Measurements from ENCODE around the gene EN1. TPM values are rescaled to one million over a fixed set of nuclear protein-coding genes. Genes with fewer than 3 reads are reported as not detected.

Gene EN1
- total RNA-seq, 1 donor from 2014 or later: not detected

DNA sequence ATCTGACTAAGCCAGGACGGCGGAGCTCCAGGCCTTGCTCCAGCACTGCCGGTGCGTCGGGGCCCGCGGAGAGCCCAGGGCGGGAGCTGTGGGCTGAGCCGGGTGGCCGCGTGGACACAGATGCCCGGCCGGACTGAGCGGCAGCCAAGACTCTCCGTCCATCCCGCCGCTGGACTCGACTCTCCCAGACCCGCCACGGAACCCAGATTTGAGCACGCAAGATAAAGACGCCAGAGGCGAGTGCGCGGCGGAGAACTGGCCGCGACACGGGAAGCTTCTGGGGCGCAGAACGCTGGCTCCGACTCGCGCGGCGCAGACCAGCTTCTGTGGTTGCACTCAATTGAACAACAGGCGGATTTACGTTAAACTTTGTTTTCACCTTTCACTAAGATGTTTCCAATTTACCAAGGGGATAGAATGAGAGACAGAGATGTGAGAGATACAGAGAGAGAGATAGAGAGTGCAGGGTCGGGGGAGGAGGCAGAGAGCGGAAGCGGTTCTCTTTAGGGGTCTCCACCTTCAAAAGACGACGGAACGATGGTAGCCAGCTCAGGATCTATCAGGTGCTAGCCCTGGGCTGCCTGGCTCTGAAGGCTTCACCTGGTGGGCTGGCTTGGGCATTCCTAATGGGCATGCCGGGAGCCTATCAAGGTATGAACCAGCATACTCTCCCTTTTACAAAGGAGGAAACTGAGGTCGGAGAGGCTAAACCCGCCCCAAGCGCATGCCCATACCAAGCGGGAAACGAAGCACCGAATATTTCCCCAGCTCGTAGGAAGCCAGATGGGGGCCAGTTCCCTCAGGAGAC is 10.4 kb upstream of the EN1 start:
- ATAC-seq (ENCODE audit: poor library complexity): no peak
- intact Hi-C loops (cut with DNase I): loop anchor here (5.0 kb wide), 1 partner anchor 811 kb away; no protein-coding TSS in a partner anchor
- DNase-seq: no peak

DNA sequence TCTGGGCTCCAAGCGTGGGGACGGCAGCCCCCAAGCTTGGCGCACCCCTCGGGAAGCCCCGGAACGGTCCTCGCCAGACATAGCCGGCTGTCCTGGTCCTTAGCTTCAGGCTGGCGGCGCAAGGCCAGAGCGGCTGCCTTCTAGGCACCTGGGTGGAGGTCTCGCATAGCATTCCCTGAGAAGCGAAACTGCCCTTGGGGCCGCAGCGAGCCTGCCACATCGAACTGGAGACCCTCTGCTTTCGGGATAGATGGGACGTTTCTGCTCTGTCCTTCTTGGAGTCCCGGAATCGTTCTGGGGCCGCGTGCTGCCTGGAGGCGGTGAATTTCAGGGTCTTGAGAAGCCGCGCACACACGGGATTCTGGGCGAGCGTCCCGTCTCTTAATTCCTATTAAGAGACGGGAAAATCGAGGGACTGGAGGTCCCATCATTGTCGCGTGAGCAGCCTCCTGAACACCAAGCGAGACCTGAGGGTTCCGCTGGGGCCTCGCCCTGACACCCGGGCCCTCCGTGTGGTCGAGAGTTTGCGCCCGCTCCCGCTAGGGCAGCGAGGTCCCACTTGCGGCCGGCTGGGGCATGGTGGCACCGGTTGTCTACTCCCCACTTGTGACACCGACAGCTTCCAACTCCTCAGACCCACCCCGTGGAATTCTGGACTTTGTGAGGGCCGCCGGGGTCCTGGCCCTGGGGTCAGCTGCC is 9.7 kb upstream of the EN1 start:
- DNase-seq: no peak
- no peak for ATAC-seq (ENCODE audit: poor library complexity)
- intact Hi-C loops (cut with DNase I): loop anchor here (5.0 kb wide), 1 partner anchor 810 kb away; no protein-coding TSS in a partner anchor

- intact Hi-C loops (cut with DNase I): loop anchor here (5.0 kb wide), 1 partner anchor 809 kb away; no protein-coding TSS in a partner anchor
- DNase-seq (no peak), ATAC-seq (ENCODE audit: poor library complexity) (no peak)
Measured at GRCh38 chr2:118856330-118856977, 9.0 kb upstream of the EN1 start.

DNA sequence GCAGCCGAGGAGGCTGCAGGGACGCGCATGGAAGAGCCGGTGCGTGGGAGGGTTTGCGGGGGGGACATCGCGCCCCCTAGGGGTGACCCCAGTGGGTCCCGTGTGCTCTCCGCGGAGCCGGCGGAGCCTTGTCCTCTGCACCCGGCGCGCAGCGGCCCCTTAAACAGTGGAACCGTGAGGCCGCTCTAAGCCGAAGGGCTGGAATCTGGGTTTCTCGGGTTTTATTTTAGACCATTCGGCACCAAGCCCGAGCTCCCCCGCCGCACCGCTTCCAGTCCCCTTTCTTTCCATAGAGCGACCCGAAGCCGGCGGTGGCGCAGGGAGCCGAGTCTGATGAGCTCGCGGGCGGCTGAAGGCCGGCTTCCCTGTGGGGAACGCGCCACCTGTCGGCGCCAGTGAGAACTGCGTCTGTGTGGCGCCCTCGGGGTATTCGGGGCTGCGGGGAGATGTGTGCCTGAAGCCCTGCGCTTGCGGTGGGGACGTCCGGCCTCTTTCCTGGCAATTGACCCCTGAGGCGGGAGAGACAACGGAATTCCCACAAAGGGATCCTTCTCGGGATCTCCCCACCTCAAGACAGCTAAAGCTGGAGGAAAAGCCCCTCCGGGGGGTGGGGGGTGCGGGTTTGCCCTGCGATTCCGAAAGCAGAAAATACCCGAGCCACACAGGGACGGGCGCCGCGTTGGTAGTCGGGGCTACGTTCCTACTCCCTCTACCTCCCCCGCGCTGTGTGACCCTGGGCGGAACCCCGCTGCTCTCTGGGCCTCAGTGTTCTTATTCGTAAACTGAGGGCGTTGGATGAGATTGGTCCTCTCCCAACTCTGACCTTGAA is 8.2 kb upstream of the EN1 start:
- DNase-seq (peak; percentile 86), ATAC-seq (ENCODE audit: poor library complexity) (peak; percentile 96)
- intact Hi-C loops (cut with DNase I): loop anchor here (5.0 kb wide), 1 partner anchor 808 kb away; no protein-coding TSS in a partner anchor

DNA sequence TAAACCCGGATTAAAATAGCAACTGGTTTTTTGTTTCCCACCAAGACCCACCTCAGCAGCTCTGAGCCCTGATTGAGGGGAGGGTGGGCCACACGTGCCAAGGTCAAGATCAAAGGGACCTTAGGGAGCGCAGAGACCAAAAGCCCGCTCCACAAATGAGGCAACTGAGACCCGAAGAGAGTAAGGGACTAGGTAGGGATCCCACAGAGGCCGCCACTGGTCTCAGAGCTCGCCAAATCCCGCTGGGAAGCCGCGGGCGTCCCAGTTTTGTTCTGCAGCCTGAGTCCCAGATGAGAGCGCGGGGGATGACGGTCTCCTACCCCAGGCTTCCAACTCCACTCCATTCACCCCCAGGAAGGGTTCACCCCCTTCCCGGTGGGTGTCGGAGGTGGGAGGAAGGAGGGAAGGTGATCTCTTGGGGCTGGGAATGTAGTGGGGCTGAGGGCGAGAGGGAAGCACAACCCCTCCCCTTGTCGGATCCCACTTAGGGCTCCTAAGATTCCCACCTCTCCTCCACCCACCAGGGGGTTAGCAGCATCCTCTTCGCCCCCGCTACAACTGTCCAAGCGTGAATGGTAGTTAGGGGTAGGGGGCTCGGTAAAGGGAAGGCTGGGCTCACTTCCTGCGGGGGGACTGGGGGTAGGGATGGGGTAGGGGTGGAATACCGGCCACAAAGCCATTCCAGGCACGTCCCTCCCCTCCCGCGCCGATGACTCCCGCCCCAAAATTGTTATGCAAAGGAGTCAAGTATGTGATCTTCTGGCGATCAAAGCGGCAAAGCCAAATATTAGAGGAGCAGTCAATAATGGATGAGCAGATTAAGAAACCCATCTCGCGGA is 7.3 kb upstream of the EN1 start:
- intact Hi-C loops (cut with DNase I): loop anchor here (5.0 kb wide), 1 partner anchor 807 kb away; no protein-coding TSS in a partner anchor
- DNase-seq (no peak), ATAC-seq (ENCODE audit: poor library complexity) (no peak)

- ATAC-seq (ENCODE audit: poor library complexity) (no peak), DNase-seq (no peak)
- intact Hi-C loops (cut with DNase I): no loop called here
Measured at GRCh38 chr2:118853651-118854291, 6.3 kb upstream of the EN1 start.

GRCh38 chr2:118853129-118853640 is 5.7 kb upstream of the EN1 start:
- ATAC-seq (ENCODE audit: poor library complexity): no peak
- DNase-seq: no peak
- intact Hi-C loops (cut with DNase I): no loop called here

GRCh38 chr2:118852605-118853128 is 5.2 kb upstream of the EN1 start:
- ATAC-seq (ENCODE audit: poor library complexity) (no peak), DNase-seq (no peak)
- intact Hi-C loops (cut with DNase I): no loop called here

DNA sequence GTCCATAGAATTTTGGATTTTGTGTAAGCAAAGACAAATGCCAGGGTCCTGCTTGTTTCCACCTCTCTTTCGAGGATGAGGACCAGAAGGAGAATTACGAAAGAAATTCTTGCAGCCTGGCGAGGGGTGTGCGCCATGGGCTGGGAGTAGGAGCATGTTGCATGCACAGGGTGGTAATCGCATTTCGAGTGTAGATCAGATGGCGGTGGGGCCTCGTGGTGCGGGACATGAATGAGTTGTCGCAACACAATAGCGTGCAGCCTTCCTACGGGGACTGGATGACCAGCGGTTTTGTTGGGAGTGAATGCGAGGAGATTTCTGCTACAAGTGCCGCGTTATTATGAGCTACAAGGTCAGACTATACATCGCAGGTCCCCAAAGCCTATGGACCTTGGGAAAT is 4.2 kb upstream of the EN1 start:
- DNase-seq (no peak), ATAC-seq (ENCODE audit: poor library complexity) (no peak)
- intact Hi-C loops (cut with DNase I): no loop called here

DNA sequence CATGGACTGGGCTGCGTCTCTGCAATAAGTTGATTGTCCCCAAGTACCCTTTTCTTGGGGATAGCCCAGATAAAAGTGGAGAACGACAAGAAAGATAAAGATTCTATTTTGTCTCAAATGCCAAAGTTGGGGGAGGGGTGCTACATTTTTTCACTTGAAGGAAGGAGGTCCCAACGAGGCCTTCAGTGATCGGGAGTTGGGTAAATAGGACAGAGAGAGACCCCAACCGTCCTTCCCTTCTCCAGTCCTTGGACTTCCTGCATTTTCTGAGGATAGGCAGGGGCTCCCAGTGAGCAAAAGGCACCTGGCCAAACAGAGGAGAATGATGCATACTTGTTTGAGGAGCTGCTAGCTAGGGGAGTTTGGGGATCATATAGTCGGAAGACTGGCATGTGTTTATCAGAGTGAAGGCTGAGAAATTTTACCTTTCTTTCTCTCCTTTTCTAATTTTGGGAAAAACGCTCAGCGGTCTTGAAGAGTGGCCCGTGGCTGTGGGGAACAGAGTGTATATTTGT is 3.5 kb upstream of the EN1 start:
- ATAC-seq (ENCODE audit: poor library complexity) (no peak), DNase-seq (no peak)
- intact Hi-C loops (cut with DNase I): no loop called here

- ATAC-seq (ENCODE audit: poor library complexity) (no peak), DNase-seq (no peak)
- intact Hi-C loops (cut with DNase I): no loop called here
Measured at GRCh38 chr2:118850168-118850900, 2.9 kb upstream of the EN1 start.

DNA sequence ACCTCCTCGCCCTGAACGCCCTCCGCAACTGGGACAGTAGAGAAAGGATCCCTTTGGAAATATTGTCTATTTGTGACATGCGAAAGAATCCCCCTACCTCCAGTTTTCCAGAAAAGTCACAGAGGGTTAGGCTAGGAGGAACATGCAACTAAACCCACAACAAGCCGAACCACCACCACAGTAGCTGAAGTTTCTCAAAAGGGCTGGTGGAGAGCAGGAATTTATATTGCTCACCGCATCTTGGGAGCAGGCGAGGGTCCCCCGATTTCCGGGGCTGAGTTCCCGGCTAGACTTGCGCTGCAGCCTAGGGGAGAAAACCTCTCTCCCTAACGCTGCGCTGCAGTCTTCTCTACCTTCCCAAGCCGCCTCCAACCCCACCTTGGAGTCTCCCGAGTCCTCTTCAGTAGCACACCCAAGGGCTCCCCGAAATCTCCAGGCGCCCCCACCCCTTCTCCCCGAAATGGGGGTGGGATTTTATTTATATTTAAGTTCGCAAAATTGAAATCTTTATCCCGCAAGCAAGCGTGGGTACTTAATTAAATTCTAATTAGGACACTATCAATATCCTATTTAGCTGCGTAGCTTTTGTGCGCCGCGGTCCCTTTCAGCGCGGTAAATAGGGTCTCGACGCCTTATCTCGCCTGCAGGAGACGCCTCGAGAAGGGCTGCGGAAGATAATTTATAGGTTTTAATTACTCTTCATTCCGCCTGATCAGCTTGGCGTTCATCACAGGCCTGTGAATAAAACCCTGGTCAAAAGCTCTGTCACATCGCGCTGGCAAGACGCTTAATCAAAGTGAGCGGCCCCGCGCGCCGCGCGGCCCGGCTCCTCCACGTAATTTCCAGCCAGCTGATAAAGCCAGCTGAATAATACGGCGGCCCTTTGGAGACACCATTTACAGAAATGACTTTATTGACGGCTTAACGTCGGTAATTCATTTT is 2.0 kb upstream of the EN1 start:
- intact Hi-C loops (cut with DNase I): no loop called here
- DNase-seq (no peak), ATAC-seq (ENCODE audit: poor library complexity) (no peak)

- DNase-seq (no peak), ATAC-seq (ENCODE audit: poor library complexity) (no peak)
Measured at GRCh38 chr2:118848381-118849225, 1.2 kb upstream of the EN1 start.

DNA sequence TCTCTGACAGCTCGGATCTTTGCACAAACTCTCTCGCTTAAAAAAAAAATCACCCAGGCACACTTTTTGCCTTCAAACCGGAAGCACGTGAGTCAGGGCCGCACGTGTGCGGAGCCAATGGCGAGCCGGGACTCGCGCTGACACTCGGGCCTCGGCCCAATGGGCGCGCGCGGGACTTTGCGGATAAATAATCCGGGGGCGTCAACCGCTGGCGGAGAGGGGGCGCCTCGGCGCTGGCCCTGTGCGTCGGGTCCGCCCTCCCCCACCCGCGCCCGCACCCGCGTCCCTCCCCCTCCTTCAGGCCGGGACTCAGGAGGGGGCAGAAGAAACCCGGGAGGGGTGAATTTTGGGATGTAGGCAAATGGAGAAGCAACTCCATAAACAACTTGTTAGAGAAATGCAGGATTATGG is 319 bp upstream of the EN1 start:
- intact Hi-C loops (cut with DNase I): no loop called here
- DNase-seq: peak; percentile 57

More at GRCh38 chr2:118848381-118849225, 1.2 kb upstream of the EN1 start:
- intact Hi-C loops (cut with DNase I): no loop called here

More for the DNA sequence above, 319 bp upstream of the EN1 start:
- no peak for ATAC-seq (ENCODE audit: poor library complexity)
